Measurements from ENCODE around the gene KCNQ1. TPM values are rescaled to one million over a fixed set of nuclear protein-coding genes. Genes with fewer than 3 reads are reported as not detected.

Gene KCNQ1
- total and polyA plus RNA-seq, 2 experiments from 2014 or later = 0.45 to 0.87 TPM

DNA sequence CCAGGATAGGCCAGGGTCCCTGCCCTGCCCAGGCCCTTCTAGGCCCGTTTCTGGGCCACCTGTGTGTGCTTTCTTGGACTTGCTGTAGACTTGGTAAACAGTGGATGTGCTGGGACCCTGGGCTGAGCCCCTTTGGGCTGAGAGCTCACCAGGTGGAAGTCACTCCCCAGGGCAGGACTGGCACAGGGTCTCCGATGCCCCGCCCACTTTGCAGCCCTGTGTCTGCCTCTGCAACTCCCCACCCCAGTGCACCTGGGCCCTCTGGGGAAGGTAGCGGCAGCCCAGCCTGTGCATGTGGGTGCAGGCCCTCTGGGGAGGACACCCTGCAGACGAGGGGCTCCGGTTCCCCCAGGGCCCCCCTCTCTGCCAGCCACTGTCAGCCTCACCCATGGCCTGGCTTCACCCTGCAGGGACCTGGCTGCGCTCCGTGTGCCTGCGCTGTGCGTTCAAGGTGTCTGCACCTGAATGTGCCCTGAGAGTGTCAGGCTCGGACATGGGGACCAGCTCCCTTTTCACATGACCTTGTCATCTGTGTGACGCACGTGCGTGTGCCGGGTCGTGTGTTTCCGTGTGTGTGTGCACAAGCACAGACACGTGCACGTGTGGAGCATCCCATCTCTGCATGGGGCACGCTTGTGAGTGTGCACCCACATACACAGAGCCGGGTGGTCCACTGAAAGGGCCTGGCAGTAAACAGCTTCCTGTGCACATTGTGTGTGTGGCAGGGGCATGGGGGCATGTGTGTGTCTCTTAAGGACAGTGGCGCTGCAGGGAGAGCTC lies 136.5 kb downstream of the KCNQ1 start (continued):
- no peak for TF ChIP-seq ETS1 (IDR thresholded peaks at IDR 0.05)
- TF ChIP-seq, protein P1, sequence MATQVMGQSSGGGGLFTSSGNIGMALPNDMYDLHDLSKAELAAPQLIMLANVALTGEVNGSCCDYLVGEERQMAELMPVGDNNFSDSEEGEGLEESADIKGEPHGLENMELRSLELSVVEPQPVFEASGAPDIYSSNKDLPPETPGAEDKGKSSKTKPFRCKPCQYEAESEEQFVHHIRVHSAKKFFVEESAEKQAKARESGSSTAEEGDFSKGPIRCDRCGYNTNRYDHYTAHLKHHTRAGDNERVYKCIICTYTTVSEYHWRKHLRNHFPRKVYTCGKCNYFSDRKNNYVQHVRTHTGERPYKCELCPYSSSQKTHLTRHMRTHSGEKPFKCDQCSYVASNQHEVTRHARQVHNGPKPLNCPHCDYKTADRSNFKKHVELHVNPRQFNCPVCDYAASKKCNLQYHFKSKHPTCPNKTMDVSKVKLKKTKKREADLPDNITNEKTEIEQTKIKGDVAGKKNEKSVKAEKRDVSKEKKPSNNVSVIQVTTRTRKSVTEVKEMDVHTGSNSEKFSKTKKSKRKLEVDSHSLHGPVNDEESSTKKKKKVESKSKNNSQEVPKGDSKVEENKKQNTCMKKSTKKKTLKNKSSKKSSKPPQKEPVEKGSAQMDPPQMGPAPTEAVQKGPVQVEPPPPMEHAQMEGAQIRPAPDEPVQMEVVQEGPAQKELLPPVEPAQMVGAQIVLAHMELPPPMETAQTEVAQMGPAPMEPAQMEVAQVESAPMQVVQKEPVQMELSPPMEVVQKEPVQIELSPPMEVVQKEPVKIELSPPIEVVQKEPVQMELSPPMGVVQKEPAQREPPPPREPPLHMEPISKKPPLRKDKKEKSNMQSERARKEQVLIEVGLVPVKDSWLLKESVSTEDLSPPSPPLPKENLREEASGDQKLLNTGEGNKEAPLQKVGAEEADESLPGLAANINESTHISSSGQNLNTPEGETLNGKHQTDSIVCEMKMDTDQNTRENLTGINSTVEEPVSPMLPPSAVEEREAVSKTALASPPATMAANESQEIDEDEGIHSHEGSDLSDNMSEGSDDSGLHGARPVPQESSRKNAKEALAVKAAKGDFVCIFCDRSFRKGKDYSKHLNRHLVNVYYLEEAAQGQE (IDR thresholded peaks at IDR 0.05; ENCODE audit: unreplicated experiment) = no peak

- DNase-seq (ENCODE audit: low spot score) (no peak), ATAC-seq (no peak)
- H3K4me1 ChIP-seq (ENCODE audit: insufficient read depth) = no peaks in the 10 kb centered on the region
- no peaks in the 10 kb centered on the region for H3K36me3 Mint-ChIP-seq (ENCODE audit: low read depth)
- no peak overlapping the region for H2AFZ ChIP-seq
- H3K4me1 Mint-ChIP-seq = peaks cover 4% of the 10 kb centered on the region; the same call in 2 of the 3 replicates
- no peak overlapping the region for H3K27ac ChIP-seq (ENCODE audit: low read depth)
- no peaks in the 10 kb centered on the region for H3K9me3 Mint-ChIP-seq
- no peak overlapping the region for H3K4me3 Mint-ChIP-seq
- no peaks in the 10 kb centered on the region for H3K9me2 ChIP-seq (ENCODE audit: insufficient read depth)
- H3K36me3 ChIP-seq (ENCODE audit: insufficient read depth) = no peaks in the 10 kb centered on the region
- no peaks in the 10 kb centered on the region for H4K20me1 ChIP-seq (replicated peaks; ENCODE audit: insufficient read depth)
- peaks cover 33% of the 10 kb centered on the region for H3K27me3 ChIP-seq (ENCODE audit: insufficient read depth)
- no peak overlapping the region for H3K4me2 ChIP-seq
- H3K4me3 ChIP-seq = no peak overlapping the region
- no peak overlapping the region for H3K27ac Mint-ChIP-seq
- no peaks in the 10 kb centered on the region for H3K79me2 ChIP-seq (replicated peaks; ENCODE audit: insufficient read depth)
- H3F3A ChIP-seq (replicated peaks; ENCODE audit: low read depth) = no peaks in the 10 kb centered on the region
- peaks cover 52% of the 10 kb centered on the region for H3K27me3 Mint-ChIP-seq (ENCODE audit: insufficient read depth, low read depth, poor library complexity)
- no peak for TF ChIP-seq STAT1 (IDR thresholded peaks at IDR 0.05; ENCODE audit: unreplicated experiment)
- TF ChIP-seq, protein P2, sequence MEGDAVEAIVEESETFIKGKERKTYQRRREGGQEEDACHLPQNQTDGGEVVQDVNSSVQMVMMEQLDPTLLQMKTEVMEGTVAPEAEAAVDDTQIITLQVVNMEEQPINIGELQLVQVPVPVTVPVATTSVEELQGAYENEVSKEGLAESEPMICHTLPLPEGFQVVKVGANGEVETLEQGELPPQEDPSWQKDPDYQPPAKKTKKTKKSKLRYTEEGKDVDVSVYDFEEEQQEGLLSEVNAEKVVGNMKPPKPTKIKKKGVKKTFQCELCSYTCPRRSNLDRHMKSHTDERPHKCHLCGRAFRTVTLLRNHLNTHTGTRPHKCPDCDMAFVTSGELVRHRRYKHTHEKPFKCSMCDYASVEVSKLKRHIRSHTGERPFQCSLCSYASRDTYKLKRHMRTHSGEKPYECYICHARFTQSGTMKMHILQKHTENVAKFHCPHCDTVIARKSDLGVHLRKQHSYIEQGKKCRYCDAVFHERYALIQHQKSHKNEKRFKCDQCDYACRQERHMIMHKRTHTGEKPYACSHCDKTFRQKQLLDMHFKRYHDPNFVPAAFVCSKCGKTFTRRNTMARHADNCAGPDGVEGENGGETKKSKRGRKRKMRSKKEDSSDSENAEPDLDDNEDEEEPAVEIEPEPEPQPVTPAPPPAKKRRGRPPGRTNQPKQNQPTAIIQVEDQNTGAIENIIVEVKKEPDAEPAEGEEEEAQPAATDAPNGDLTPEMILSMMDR (conservative IDR thresholded peaks at IDR 0.05; ENCODE audit: low read depth in 2 of 2) = no peak
- no peak for TF ChIP-seq ZNF331 (CRISPR knock-in tag; IDR thresholded peaks at IDR 0.05; ENCODE audit: low read depth)
- no peak for TF ChIP-seq EZH2 (IDR thresholded peaks at IDR 0.05; ENCODE audit: low read depth, unreplicated experiment)
- TF ChIP-seq ZNF462 (CRISPR knock-in tag; IDR thresholded peaks at IDR 0.05) = no peak
- no peak for TF ChIP-seq JUNB (IDR thresholded peaks at IDR 0.05; ENCODE audit: unreplicated experiment)
These were observed 137.1 kb downstream of the KCNQ1 start for GRCh38 chr11:2581931-2582350.

Measured in GM23338 (cell line).